C4-2B (cell line): ENCODE measurements around the gene ZNF552.
"Not testable (repeated sequence)": the region's sequence is repeated elsewhere in the genome, so short reads cannot be mapped to it uniquely, and the experiment has no call there.

Experiments
- CTCF ChIP-seq: fragments of 450-650 bp; conservative IDR thresholded peaks from 2 replicates; pipeline ENCODE4 v1.5.1; 2017; ENCODE audit warnings: mild to moderate bottlenecking
- ZFX ChIP-seq: fragments of 450-650 bp; IDR thresholded peaks from 2 replicates; pipeline ENCODE4 v1.6.1; 2017

GRCh38 chr19:57812975-57813820, 1.5 kb downstream of the ZNF552 start:
- TF ChIP-seq CTCF, ZFX: not testable (repeated sequence)
